NCI-H1092 (cell line): ENCODE measurements around the gene DLG5.
"Not testable (repeated sequence)": the region's sequence is repeated elsewhere in the genome, so short reads cannot be mapped to it uniquely, and the experiment has no call there.

Source experiments
- DNase-seq: peaks from one replicate; lab custom pipeline; 2025; lab: John Stamatoyannopoulos, UW

Gene DLG5

DNA sequence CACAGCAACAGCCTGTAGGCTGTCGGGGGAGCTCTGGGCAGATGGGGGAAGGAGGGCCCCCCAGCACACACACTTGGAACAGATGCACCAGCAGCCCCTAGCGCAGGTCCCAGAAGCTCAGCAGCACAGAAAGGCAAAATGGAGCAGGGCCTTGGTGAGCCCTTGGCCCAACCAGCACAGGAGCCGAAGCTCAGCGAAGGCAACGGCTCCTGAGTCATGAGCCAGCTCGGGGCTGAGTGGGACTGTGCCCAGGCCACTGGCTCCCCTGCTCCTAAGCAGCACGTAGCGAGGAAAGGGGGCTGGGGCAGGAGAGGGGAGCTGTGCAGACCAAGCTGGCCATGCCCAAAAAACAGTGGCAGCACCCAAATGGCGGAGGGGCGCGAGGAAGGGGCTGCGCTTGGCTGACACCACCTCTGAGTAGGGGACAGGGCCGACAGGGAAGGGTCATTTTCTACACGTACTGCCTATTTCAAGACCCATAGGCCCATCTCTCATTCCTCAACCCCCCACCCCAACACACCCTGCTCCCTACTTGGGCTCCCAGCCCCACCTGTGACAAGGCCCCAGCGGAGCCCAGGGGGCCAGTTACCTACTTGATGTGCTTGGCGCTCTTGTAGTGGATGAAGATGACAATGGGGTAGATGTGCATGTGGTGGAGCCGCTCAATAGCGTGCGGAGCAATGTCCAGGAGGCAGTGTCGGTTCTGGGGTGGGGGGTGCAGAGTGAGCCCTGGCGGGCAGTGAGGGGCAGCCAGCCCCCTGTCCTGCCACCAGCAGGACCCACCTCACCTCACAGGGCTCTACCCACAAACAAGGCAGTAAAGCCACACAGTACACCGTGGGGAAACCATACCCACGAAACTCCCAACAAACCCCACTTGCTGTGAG, 132.1 kb downstream of the DLG5 start:
- no peak for DNase-seq

DNA sequence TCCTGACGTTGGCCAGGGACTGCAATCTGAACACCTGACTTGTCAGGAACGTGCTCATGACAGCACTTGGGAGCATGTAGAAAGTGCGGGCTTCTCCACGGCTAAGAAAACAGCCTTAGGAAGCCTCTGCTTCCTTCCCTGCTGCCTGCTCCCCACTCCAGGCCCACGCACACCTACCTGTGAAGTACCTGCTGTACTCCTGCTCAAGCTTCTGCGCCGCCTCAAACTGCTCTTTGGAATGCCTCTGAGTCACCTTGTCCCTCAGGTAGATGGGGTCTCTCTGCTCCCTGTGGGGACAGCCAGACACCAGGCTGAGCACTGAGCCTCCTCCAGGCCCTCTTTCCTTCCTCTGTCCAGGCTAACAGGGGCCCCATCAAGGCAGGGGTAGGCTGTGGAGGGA, 132.7 kb downstream of the DLG5 start:
- no peak for DNase-seq

DNA sequence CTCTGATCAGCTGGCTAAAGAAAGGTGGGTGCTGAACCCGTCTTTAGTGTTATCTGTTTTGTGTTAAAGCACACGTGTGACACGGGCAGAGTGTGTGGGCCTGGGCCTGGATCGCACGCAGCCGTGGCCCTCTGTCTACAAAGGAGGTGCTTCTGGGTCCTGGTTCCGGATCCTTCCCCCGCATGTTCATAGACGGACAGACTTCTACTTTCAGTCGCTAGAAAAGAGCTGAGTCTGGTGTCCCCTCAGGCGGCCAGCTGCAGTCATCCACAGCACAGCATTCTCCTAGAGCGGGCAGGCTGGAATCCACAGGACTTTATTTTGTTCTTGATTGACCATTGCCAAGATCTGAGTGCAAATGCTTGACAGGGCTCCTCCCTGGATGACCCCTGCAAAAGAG, 134.4 kb downstream of the DLG5 start:
- DNase-seq, result no peak

DNA sequence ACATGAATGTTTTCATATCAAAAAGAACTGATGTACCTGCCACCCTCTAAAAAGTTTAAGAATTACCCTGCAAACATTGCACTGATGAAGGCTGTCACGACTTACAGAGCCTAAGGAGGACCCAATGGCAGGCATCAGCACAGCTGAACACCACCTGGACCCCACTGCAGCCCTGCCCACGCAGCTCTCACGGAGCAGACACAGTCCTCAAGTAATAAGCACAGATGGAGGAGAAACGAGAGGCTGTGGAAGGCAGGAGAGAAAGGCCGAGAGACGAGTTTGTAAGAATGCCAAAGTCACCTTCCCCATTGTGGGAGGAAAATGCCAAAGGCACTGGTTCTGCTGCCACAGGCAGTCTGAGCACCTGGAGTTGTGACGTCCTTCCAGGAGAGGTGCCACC, 135.0 kb downstream of the DLG5 start:
- no peak for DNase-seq

DNA sequence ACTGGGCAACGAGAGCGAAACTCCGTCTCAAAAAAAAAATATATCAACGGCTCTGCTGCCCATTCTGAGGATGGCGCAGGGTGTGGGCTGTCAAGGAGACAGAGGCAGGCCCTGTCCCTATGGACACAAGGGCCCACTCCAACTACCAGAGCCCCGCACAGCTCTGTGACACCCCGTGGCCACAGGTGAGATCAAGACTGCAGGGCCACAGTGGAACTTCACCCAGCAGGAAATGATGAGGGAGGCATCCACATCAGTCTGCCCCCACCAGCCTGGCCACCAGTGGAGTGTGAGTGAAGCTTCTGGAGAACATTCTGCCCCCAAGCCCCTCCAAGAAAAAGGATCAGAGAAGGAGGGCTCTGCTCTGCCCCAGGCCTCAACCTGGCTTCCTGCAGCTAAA, 136.7 kb downstream of the DLG5 start:
- no peak for DNase-seq

DNA sequence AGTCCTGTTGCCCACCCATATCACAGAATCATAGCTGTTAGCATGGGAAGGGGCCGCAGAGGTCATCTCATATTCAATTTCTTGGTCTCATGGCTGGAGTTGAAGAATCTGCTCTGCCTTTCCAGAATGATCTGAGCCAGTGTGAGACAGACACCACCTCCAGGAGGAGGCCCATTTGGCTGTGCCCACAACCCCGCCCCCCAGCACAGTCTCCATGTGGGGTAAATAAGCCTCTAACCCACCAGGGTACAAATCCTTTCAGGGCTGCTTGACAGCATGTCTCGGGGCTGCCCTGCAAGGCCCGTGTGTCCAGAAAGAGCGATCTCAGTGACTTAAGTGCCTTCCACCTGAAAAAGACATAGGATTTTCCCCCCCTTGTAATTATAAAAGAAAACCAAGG, 137.5 kb downstream of the DLG5 start:
- DNase-seq, result no peak

DNA sequence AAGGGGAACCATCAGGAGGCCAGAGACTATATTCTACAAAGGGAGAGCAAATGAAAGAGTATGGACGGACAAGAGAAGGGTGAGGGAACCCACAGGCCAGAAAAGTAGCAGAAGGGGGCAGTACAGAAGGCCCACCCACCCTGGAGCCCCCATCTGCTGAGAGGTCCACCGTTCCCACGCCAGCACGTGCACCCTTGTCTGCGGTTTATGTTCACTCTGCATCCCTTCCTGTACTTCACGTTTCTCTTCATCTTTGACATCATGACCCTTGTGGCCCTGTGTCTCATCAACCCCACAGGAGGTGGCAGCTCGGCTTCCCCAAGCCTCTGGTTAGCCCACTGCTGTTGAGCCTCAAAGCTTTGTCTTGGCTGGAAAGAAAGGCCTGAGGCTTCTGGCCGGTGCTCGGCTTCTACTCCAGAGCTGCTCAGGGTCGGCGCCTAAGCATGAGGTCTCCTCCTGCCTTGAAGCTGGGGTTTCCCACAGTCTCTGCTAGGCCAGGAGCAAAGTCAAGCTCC, 138.0 kb downstream of the DLG5 start:
- no peak for DNase-seq

DNA sequence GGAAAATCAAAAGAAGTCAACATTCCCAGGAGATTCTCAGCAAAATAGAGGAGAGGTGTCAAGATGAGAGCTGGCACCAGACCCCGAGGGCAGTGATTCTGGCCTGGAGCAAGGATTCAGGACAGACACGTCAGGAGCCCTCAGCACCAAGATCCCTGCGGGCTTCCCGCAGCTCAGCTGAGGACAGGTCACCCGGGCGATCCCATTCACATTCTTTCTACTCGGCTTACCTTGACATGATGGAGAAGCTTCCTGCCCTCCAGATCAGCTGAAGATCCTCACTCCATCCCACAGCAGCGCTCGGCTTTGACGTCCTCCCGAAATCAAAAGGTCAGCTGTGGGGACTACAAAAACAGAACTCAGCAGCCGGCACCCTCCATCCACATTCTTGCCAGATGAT, 139.1 kb downstream of the DLG5 start:
- DNase-seq, result no peak

DNA sequence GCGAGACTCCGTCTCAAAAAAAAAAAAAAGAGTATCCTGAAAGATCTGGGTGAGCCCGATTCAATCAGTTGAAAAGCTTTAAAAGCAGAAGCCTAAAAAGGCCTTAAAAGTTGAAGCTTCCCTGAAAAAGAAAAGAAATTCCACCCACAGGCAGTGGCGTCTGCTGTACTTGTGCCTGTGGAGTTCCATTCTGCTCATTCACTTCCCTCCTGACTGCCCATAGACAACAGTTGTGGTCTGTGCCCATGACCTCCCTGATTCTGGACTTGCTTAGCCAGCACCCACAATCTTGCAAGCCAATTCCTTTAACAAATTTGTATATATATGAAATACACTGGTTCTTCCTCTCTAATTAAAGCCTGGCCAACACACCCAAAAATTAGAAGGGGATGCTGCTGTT, 141.7 kb downstream of the DLG5 start:
- DNase-seq, result no peak

DNA sequence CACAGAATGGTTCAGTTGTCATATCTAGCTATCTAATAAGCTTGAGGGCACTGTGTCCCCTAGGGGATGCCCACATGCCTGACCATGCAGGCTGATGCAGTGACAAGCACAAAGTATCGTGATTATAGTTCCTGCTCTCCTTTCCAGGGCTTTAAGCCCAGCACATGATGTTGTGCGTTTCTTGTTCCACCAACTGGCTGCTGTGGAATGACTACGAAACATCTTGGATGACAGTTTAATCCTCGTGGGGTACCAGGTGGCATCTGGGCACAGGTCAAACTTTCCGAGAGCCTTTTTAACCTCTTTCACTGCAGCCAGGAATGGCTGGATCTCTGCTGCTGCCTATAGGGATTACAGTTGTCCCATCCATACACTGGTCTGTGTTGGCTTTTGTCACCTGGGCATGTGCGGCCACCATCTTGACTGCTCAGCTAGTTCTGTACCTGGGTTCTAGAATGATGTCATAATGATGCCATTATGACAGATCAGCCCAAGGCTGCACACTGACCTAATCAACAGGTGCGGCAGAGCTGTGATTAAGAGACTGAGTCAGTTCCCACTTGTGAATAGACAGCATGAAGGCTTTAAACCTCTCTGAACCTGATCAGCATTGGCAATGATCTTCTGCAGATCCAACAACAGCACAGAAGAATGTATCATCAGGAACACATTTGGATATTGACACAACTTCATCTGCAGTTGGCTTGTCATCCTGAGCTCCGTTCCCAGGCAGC, 144.1 kb downstream of the DLG5 start:
- DNase-seq, result no peak

DNA sequence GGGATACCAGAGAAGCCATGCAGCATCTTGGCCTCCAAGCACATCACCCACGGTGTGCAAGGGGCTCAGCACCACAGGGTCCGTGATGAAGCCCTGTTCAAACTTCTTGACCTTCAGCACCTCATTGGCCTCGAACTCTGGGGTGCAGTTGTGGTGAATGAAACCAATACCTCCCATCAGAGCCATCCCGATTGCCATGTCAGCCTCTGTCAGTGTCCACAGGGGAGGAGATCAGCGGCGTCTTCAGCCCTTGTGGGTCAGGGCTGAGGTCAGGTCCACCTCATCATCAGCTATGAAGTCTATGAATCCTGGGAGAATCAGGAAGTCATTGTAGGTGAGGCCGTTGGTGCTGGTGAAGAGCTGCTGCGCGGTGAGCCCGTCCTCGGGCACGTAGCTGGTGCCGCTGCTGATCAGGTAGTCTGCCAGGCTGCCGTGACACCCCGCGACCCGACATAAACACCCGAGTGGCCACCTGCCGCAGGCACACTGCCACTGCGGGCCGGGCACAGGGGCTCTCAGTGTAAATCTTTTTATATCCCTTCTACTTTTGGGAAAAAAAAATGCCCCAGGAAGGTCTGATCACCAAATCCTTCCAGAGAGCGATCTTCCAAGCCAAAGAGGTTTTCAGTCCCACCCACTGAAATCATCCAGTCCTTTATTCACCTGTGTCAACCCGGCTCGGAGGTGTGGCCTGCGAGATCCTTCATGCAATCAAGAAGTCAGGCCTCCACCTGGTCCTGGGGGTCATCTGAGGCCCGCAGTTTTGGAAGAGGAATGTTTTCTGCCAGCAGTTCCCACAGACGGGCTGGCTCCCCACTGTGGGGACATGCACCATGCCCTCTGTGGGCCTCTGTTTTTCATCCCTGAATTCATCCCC, 144.9 kb downstream of the DLG5 start:
- DNase-seq, result no peak

DNA sequence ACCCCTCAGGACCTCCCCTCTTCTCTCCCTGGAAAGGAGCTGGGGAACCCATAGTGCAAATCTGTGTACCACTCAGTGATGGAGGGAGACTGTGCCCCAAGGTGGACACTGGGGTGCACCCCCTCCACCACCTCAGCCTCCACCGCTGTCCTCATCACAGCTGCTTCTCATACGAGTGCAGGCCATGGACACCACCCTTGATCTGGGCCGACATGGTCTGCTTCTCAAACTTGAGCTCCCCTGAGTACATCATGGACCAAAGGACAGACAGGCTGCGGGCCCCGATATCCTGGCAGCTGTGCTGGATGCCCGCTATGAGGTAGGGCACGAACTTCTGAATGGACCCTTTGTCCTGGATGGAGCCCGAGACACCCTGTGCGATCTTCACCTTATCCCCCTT, 146.4 kb downstream of the DLG5 start:
- no peak for DNase-seq

DNA sequence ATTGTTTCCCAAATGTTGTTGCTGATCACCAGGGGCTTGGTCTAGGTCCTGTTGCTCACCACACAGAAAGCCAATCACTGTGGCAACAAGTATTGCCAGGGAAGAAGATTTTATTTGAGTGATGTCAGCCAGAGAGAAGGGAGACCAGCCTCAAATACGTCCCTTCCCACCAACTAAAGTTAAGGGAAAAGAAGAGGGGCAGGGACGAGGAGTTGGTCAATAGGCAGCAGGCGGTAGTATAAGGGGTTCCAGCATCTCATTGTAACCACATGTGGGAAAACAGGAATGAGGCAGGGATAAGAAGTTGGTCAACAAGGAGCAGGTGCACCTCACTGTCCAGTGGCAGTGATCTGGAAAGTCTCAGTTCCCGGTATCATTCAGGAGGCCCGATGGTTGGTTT, 150.1 kb downstream of the DLG5 start:
- no peak for DNase-seq

DNA sequence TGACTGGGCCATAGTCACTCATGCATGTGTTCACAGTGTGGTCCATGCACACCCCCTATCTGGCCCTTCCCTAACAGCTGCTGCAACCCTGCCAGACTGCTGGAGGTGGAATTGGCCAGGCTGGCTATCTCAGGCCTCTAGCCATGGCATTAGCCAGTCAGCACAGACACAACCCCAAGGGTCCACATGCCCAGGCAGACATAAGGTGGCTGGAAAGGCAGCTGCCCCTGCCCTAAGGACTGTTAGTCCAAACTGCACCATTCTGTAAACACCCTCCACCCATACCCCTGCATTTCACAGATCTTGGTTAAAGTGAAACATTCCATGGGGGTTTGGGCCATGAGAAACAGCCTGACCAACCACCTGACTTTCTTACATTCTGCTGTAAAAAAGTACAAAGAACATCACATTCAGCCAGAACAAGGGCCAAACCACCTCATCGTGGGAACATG, 151.6 kb downstream of the DLG5 start:
- no peak for DNase-seq

DNA sequence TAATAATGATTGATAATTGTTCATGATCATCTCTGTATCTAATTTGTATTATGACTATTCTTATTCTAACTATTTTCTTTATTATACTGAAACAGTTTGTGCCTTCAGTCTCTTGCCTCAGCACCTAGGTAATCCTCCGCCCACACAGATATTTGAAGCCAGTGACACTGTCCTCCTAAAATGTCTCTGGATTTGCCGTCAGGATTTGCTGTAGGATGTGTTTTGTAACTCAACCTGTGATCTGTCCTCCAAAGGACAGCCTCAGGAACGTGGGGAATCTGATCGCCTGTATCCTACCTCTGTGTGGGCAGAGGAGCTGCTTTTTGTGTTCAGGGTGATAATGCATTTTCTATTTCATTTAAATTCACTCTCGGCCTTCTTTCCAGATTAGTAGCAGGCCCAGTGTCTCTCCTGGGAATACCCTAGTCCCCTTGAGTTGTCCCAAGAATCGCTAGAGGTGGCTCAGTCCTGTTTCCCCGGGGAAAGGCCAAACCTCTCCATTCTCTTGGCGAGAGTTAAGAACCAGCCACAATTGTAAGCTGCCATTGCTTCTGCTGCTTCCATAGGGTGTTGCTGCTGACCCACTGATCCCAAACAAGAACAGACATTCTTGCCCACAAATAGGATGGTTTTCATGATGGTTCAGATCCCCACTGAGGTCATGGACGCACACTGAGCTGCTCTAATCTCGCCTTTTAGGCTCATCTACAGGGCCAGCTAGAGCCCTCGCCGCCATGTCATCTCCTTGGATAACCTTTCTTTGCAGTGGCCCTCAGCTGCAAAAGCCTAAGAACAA, 152.7 kb downstream of the DLG5 start:
- no peak for DNase-seq

DNA sequence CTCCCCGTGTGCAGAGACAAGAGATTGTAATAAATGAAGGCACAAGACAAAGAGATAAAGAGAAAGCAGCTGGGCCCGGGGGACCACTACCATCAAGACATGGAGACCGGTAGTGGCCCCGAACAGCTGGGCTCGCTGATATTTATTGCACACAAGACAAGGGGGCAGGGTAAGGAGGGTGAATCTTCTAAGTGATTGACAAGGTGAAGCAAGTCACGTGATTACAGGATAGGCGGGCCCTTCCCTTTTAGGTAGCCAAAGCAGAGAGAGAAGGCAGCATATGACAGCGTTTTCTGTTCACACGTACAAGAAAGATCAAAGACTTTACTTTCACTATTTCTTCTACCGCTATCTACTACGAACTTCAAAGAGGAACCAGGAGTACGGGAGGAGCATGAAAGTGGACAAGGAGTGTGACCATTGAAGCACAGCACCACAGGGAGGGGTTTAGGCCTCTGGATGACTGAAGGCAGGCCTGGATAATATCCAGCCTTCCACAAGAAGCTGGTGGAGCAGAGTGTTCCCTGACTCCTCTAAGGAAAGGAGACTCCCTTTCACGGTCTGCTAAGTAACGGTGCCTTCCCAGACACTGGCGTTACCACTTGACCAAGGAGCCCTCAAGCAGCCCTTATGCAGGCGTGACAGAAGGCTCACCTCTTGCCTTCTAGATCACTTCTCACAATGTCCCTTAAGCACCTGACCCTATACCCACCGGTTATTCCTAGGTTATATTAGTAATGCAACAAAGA, 153.5 kb downstream of the DLG5 start:
- not testable (repeated sequence) for DNase-seq

DNA sequence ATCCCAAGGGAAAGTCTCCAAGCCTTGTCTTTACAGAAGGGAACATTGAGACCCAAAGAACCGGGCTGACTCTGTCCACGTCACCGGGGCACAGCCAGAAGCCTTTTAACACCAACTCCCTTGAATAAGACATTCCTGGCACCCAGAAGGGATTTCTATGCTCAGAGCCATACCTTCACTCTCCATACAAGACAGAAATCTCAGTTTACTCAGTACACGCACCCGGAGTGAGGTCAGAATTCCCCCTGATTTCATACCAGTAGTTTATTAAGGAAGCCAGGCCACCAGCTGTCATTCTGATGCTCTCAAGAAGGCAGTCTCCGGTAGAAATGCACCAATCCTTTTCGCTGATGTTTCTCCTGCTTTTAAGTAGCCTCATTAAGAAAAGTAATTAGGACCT, 154.7 kb downstream of the DLG5 start:
- no peak for DNase-seq

DNA sequence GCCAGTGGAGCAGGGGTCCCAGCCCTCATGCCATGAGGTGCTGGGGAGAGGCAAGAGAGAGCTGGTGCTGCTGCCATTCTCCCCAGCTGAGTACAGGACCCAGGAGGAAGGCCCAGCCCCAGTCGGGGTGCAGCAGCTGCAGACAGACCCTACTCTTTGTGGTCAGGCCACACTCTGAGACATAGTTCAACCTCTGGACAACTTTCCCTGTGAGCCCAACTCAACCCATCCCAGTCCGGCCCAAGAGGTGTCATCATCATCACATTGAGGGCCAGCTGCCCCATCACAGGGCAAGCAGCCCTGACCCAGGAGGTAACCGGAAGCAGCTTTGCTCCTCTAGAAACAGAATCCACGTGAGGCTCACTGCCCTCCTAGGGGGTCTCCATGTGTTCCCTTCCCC, 155.1 kb downstream of the DLG5 start:
- DNase-seq, result no peak

DNA sequence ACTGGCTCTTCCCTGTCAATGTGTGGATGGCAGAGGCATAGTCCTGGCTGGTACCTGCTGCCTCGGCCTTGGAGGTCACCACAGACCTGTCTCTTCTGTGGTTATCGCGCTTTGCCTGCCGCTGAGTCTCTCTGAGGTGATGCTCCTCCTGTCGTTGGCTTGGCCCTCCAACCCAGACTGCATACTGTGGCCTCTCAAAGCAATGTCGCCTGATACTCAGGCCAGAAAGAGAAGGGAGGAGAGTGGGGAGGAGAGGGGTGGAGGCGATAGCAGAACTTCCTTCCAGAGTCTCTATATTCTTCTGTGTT, 155.7 kb downstream of the DLG5 start:
- DNase-seq, result no peak

DNA sequence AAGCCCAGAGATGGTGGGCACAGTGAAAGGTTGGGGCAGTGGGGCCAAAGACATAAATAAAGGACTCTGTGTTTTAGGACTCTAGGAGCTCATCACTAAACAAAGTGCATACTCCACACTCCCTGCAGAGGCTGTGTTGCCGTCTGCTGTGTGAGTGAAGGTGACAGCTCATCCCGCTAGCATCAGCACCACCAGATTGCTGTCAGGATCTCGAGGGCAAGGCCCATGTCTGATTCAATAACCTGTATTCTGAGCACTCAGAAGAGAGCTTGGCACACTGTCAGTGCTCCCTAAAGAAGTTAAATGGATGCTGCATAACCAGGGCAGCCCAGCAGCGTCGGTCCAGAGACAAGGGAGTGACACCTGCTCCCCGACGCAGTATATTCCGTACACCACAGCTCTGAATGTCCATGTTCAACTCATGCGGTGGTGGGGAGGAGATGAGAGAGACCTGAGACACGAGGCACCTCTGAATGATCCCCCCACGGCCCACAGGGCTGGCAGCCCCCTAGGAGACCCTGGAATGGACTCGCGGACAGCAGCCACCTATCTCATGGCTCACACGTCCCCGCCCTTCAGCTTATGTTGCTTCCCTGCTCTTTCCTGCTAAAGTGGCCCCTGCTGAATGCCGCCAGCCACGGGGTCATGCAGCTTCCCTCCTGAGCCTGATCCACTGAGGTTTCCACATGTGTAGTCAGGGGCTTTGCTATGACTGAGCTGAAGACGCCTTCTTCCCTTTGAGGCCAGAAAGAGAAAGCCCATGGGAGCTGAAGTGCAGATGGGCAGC, 156.3 kb downstream of the DLG5 start:
- DNase-seq, result no peak
